ENCODE results near the gene KCTD6.

The KCTD6 gene

DNA sequence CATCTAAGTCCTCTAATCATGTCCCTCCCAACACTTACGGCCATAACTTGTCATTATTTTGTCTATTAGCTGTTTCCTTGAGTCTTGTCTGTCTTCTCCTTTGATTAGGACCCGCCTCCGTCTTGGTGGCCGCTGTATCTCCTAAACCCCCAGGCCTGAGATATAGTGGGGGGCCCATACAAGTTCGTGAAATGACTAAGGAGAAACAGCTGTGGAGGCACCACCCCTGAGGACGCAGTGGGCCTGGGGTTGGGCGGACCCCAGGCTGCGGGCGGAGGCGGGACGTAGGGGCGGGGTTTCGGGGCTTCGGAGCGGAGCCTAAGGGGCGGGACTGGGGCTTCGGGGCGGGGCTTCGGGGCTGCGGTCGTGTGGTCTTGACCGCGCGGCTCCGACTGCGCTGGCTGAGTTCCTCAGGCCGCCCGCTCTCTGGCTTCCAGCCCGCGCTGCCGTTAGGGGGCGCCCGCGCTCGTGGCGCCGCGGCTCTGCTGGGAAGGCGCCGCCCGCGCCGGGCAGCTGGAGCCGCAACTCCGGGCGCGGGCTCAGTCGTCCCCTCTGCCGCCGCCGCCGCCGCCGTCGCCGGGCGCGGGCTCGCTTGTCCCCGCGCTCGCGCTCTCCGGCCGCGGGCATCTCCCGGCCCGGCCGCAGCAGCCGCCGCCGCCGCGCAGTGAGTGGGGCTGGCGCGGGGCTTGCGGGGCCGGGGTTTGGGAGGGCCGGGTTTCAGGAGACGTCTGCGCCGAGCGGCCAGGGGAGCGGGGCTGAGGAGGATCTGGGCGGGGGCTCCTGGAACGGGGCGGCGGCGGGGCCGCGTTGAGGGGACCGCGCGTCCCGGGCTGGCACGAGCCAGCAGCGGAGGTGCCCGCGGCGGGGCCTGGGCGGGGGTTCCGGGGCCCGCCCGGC, at the start of gene KCTD6:
TSS of gene KCTD6 (plus strand) at position 591 of the 897 bp plus-strand sequence. CDS start 6,660 bp downstream, outside the sequence.
- DNase-seq: peak; percentile 93

DNA sequence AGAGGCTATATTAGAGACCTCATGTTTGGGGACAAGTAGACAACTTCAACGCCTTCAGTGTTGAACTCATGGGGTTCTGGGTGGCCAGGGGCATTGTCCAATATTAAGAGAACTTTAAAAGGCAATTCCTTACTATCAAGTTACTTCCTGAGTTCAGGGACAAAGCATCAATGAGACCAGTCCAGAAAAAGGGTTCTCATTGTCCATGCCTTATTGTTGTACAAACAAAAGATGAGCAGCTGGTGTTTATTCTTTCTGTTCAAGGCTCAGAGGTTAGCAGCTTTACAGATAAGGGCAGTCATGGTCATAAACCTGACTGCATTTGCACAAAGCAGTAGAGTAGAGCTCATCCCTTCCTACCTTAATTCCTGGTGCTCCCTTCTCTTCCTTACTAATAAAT, 39.7 kb upstream of the KCTD6 start:
- no peak for DNase-seq

DNA sequence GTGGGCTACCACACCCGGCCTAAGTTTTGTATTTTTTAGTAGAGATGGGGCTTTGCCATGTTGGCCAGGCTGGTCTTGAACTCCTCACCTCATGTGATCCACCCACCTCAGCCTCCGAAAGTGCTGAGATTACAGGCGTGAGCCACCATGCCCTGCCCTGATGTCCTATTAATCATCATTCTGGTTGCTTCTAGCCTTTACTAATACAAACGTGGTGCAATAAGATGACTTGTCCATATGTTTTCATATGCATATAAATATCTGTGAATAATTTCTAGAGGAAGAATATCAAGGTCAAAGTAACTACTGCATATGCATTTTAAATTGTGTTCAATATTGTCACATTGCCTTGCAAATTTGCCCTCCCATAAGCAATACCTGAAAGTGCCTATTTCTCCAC, 32.7 kb upstream of the KCTD6 start:
- no peak for DNase-seq

DNA sequence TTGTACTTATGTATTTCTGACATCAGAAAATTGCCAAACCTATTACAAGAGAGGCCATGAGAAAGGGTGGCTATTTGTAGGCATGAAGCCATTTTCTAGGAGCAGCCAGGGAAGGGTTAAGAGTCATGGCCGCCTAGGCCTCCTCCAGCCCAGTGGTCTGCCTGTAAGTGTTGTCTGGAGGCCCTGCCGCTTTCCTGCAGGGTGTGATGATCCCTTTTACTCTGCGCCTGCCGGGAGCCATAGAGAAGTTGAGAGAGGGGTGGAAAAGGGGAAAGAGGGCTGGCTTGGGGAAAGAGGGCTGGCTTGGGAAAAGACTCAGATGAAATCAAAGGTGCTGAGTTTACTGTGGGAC, 29.1 kb upstream of the KCTD6 start:
- DNase-seq: no peak

GRCh38 chr3:58463181-58463941, 28.5 kb upstream of the KCTD6 start:
- DNase-seq: peak; percentile 87

GRCh38 chr3:58463942-58464271, 28.0 kb upstream of the KCTD6 start:
- no peak for DNase-seq

GRCh38 chr3:58464866-58465265, 27.0 kb upstream of the KCTD6 start:
- DNase-seq: no peak

DNA sequence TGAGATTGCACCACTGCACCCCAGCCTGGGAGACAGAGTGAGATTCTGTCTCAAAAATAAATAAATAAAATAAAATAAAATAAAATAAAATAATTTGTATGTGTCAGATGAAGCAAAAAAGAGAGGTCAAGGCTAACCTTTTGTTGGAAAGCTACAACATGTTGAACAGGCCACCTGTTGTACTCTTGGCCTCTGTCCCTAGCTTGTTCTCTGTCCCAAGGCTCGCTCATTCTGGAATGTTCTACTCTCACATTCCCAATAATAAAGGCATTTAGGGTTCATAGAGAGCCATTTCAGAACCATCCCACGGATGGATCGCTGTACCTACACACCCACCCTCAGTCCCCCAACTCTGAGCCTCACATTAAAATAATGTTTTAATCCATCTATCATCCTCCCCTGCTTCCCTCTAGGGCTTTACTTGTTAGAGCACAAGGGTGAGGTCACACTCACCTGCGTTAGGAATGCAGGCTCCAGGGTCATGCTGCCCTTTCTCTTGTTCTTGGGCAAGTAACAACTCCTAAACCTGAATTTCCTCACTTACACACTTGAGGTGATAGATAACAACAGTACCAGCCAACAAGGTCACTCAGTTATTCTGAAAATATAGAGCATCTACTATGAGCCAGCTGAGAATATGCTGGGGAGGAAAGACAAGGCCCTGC, 24.9 kb upstream of the KCTD6 start:
- no peak for DNase-seq

DNA sequence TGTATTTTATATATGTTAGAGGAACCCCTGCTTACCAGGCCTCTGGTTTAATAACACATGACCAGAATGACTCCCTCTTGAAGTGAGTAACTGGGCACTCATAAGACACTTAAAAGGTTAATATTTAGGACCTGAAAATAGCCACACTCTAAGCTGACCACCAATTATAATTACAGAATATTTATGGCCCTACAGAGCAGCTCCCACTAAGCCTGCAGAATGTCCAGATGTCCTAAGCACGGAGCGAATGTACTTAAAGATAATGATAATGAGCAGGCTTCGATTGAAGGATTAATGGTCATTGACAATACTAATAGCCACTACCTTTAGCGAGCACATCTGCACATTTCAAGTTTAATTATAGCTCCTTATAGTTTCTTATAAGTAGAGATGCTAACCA, 22.8 kb upstream of the KCTD6 start:
- DNase-seq: no peak

GRCh38 chr3:58470363-58471024, 21.4 kb upstream of the KCTD6 start:
- DNase-seq: no peak

DNA sequence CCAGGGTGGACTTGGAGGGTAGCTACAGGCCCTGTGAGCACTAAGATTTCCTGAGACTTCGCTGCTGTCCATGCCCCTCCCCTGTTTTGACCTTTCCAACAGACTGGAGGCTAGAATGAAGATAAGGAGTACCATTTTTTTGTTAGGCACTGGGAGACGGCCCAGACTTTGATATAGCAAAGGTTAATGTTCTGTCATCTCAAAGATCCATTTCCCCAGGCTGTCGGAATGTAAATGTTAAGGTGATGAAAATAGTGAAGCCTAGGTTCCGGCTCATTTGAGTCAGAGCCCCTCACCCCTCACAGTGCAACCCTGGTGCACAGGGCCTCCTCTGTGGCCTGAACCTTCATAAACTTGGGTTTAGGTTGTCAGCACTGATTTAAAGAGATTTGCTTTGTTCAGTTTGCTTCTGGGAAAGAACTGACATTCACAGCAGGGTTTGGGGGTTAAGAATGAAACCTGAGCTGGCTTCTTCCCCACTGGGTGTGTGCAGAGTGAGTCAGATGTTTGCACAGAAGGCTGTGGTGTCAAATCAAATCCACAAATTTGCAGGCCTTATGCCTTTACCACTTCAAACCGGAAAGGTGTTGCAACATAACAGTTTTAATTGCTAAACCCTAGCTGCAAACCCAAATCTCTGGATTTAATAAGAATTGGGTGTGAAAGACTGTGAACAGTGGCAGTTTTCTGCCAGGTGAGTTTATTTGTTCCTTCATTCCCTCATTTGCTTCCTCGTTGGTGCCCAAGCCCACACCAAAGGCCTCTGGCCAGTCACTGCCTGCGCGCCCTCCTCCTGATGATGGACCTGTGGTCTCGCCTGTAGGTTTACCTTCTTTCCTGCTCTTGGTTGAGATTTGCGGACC, 20.6 kb upstream of the KCTD6 start:
- DNase-seq: peak; percentile 78

DNA sequence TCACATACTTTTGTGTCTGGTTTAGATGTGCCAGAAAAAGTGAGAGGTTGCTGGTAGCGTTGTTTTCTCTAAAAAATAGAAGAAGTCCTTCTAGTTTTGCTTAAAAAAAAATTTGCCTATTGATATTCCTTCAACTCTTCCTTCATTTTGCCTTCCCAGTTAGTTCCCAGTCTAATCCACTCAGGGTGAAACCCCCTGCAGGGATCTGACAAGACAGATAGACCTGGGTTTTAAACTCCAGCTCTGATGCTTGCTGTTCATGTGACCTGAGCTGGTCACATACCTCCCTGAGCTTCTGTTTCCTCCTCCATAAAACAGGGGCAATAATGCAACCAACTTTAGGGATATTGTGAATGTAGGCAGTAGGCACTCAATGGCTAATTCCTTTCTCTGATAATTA, 18.6 kb upstream of the KCTD6 start:
- no peak for DNase-seq

DNA sequence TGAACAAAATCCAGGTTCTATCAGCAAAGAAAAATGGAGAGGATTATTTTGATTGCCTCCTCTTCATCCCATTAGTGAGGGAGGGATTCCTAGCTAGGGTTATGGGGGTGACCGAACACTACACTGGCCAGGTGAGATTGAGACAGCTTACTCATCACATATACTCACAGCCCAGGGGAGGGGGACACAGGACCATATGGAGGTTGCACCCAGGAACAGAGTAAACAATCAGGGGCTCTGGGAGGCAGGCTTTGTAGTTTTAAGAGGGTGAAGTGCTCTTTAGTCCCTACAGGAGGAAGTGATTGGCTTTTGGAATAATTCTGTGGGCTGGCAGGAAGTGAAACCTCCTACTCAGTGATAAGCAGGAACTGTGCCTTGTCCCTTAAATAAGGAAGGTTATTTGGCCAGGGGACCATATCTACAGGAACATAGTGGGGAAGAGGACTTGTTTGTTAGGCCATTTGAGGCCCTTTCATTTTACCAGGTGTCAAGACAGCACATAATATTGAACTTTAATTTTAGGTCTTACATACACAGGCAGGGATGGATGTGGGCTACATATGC, 17.5 kb upstream of the KCTD6 start:
- DNase-seq: no peak

DNA sequence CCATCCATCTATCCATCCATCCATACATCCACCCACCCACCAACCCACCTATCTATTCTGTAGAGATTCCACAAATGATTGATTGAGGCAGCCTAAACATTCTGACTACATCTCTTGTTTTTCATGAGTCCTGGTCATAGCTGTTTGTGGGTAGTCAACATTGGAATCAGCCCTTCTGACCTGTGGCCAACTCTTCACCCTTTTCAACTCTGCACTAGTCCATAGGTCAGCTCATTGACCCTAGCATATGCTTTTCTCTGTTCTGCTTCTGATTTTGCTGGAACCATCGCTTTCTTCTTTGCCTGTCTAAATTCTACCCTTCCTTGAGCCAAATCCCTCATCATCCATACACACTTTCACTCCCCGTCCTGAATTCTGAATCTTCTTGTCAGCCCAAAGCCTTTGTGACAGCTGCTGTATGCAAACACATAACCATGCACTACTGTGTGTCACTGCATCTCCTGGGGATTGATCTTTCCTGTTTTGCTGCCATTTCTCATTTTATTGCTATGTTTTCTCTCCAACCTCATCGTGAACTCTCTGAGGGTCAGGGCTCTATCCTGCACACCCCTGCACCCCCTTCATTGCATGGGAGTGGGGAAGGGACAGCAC, 16.8 kb upstream of the KCTD6 start:
- no peak for DNase-seq

DNA sequence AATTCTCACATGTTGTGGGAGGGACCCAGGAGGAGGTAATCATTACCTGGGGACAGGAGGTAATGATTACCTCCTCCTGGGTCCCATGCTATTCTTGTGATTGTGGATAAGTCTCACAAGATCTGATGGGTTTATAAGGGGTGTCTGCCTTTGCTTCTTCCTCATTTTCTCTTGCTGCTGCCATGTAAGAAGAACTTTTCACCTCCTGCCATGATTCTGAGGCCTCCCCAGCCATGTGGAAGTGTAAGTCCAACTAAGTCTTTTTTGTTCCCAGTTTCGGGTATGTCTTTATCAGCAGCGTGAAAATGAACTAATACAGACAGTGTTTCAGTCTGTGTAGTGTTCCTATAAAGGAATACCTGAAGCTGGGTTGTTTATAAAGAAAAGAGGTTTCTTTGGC, 13.1 kb upstream of the KCTD6 start:
- DNase-seq: no peak

DNA sequence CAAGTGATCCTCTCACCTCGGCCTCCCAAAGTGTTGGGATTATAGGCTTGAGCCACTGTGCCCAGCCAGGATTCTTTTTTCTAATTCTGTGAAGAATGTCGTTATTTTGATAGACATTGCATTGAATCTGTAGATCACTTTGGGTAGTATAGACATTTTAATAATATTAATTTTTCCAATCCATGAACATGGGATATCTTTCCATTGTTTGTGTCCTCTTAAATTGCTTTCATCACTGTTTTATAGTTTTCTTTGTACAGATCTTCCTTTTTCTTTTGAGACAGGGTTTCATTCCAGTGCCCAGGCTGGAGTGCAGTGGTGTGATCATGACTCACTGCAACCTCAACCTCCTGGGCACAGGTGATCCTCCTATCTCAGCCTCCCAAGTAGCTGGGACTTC, 11.6 kb upstream of the KCTD6 start:
- no peak for DNase-seq

DNA sequence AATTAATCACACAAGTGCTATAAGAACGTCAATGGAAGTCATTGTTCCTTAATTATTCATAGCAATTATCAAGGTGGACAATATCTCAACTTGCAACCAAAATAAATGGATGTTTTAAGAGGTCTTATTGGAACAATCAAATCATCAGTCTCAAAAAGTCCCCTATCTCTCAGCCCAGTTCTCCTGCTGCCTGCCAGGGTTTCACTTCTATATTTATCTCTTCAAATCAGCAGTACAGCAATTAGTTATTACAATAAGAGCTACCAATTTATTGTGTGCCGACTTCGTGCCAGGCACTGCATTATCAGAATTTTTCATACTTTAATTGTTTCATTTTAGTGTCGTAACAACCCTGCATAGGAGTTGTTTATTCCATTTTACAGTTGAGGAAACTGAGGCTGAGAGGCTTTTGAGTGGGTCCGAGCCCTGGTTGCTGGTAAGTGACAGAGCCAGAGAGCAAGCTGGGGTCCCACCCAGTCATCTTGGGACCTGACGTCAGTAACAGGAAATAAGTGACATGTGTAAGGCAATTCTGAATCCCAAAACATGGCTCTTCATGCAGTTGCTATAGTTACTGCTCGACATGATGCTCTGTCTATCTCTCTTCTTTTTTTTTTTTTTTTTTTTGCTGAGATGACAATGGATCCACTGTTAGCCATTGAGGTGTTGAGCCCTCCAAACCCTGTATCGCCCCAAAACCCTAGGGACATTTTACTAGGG, 8.8 kb upstream of the KCTD6 start:
- DNase-seq: no peak

DNA sequence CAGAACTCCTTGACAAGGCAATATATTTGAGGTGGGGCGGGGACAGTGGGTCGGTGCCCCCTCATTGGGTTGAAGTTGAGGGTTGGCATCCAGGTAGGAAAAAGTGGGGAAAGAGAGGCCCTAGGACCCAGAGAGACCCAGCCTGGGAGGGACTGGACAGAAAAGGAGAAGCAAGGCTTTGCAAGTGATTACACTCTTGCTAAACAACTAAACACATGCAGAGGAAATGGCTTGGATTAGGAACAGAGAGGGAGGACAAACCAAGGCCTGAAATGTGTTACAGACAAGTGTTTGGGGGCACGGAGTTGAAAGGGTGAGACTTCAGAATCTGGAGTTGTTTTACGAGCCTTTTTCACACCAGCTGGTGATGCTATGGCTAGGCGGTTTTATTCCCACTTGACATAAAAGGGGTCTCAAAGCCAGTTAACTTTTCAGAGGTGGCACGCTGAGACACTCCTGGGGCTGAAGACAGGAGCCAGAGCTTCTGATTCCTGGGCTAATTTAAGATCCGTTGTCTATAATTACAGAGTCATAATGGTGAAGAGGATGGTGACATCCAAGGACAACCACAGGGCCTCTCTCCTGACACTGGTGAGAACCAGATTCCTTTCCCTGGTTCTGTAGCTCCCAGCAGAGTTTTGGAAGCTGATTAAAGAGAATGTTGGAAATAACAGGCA, 7.7 kb upstream of the KCTD6 start:
- no peak for DNase-seq

DNA sequence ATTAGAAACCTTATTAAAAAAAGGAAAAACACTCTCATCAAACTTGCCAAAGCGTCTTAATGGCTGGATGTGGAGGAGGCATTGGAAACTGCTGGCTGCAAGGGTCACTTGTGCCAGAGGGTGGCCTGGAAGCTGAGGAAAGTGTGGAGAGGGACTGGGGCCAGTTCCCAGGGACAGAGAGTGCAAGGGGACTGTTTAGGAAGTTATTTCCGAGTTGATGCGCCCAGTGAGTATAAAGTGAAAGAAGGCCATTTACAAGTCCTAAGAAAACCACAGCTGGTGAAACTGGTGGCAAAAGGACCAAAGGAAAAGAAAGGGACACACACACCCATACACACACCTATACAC, 7.2 kb upstream of the KCTD6 start:
- DNase-seq: no peak

DNA sequence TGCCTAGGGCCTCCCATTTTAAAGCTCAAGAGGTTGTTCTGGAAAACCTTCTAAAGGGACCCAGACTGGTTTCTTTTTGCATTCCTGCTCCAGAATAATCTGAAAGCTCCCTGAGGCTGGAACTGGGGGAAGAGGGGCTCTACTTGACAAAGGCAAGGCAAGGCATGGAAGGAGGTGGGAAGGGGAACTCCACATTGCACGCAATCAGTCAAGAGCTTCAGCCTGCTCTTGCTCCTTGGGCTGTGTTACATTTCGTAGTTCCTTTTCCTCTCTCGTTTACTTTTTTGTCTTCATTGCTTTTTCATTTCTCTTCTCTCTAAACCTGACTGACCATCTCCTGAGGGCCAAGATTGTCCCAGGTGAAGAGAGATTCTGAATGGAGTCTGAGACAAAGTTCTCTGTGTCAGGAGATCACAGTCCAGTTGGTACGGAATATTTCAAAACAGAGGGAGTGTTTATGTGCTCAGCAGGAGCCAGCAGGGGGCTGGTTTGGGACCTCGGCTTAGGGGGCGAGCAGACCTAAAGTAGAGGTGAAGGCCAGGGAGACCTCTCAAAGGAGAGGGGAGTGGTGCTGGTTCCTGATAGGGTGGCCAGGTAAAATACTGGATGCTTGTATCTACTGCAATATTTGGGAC, 6.0 kb upstream of the KCTD6 start:
- no peak for DNase-seq
